ENCODE results near the gene DICER1.

DNA sequence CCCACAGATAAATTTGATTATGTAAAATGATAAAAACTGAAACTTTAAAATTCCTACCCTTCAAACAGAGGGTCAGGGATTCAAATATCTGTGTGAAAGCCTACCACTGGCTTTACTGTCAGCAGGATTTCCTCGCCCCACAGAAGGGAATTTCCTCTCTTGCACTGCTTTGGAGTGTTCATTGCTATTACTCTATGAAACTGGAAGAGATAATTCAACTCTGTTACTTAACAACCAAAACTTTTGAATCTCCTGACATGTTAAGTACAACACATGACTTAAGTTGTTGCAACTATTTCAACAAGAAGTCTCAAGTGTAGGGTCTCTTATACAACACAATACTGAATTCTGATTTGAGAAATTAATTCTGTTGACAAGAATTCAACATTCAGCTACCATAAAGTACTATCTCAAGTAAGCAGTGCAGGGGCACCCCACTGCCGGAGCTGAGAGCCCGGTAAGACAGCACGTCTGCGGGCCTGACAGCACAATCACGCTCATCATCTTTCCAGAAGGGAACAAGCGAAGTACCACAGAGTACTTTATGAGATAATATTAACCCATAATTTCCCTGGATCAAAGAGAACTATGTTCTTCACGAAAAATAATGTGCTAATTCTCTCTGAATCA is 22.9 kb downstream of the DICER1 start:
- TF ChIP-seq, protein P1, sequence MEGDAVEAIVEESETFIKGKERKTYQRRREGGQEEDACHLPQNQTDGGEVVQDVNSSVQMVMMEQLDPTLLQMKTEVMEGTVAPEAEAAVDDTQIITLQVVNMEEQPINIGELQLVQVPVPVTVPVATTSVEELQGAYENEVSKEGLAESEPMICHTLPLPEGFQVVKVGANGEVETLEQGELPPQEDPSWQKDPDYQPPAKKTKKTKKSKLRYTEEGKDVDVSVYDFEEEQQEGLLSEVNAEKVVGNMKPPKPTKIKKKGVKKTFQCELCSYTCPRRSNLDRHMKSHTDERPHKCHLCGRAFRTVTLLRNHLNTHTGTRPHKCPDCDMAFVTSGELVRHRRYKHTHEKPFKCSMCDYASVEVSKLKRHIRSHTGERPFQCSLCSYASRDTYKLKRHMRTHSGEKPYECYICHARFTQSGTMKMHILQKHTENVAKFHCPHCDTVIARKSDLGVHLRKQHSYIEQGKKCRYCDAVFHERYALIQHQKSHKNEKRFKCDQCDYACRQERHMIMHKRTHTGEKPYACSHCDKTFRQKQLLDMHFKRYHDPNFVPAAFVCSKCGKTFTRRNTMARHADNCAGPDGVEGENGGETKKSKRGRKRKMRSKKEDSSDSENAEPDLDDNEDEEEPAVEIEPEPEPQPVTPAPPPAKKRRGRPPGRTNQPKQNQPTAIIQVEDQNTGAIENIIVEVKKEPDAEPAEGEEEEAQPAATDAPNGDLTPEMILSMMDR (IDR thresholded peaks at IDR 0.05; ENCODE audit: insufficient read depth, low read length) = no peak
- TF ChIP-seq GABPA (IDR thresholded peaks at IDR 0.05; ENCODE audit: low read depth) = no peak
- no peak for TF ChIP-seq POLR2AphosphoS5 (IDR thresholded peaks at IDR 0.05; ENCODE audit: low read depth)
- TF ChIP-seq, protein P2, sequence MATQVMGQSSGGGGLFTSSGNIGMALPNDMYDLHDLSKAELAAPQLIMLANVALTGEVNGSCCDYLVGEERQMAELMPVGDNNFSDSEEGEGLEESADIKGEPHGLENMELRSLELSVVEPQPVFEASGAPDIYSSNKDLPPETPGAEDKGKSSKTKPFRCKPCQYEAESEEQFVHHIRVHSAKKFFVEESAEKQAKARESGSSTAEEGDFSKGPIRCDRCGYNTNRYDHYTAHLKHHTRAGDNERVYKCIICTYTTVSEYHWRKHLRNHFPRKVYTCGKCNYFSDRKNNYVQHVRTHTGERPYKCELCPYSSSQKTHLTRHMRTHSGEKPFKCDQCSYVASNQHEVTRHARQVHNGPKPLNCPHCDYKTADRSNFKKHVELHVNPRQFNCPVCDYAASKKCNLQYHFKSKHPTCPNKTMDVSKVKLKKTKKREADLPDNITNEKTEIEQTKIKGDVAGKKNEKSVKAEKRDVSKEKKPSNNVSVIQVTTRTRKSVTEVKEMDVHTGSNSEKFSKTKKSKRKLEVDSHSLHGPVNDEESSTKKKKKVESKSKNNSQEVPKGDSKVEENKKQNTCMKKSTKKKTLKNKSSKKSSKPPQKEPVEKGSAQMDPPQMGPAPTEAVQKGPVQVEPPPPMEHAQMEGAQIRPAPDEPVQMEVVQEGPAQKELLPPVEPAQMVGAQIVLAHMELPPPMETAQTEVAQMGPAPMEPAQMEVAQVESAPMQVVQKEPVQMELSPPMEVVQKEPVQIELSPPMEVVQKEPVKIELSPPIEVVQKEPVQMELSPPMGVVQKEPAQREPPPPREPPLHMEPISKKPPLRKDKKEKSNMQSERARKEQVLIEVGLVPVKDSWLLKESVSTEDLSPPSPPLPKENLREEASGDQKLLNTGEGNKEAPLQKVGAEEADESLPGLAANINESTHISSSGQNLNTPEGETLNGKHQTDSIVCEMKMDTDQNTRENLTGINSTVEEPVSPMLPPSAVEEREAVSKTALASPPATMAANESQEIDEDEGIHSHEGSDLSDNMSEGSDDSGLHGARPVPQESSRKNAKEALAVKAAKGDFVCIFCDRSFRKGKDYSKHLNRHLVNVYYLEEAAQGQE (IDR thresholded peaks at IDR 0.05; ENCODE audit: insufficient replicate concordance, low read depth) = no peak
- TF ChIP-seq SPI1 (IDR thresholded peaks at IDR 0.05; ENCODE audit: borderline replicate concordance, low read depth) = no peak
